GM12873 (cell line): ENCODE data around the gene MUC5AC.

Experiments
- TF ChIP-seq, protein P1 (sequence below): IDR thresholded peaks from 2 replicates; pipeline ENCODE4 v1.5.1; 2012; ENCODE audit warnings: low read depth, mild to moderate bottlenecking, moderate library complexity, low read length, control low read depth; ENCODE audit not compliant: insufficient read depth; ENCODE audit errors: missing control alignments

MUC5AC gene

DNA sequence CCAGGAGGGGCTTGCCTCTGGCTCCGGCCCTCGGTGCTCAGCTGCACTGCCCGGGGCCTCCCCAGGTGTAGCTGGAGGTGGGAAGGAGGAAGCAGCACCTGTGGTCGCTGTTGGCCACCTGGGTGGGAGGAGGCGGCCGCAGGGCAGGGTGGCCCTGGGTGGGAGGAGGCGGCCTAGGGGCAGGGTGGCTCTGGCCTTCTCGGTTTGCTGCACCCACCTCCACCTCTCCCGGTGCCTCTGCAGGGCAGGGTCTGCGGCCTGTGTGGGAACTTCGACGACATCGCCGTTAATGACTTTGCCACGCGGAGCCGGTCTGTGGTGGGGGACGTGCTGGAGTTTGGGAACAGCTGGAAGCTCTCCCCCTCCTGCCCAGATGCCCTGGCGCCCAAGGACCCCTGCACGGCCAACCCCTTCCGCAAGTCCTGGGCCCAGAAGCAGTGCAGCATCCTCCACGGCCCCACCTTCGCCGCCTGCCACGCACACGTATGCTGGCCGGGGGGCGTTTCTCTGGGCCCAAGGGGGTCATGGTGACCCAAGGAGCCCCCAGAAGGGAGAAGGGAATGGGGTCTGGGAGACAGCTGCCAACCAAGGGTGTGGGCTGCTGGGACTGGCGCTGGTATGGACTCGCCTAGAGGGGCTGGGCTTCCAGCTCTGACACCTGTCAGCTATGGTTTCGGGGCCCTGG, 20.6 kb downstream of the MUC5AC start:
- TF ChIP-seq, protein P1, sequence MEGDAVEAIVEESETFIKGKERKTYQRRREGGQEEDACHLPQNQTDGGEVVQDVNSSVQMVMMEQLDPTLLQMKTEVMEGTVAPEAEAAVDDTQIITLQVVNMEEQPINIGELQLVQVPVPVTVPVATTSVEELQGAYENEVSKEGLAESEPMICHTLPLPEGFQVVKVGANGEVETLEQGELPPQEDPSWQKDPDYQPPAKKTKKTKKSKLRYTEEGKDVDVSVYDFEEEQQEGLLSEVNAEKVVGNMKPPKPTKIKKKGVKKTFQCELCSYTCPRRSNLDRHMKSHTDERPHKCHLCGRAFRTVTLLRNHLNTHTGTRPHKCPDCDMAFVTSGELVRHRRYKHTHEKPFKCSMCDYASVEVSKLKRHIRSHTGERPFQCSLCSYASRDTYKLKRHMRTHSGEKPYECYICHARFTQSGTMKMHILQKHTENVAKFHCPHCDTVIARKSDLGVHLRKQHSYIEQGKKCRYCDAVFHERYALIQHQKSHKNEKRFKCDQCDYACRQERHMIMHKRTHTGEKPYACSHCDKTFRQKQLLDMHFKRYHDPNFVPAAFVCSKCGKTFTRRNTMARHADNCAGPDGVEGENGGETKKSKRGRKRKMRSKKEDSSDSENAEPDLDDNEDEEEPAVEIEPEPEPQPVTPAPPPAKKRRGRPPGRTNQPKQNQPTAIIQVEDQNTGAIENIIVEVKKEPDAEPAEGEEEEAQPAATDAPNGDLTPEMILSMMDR, result no peak

DNA sequence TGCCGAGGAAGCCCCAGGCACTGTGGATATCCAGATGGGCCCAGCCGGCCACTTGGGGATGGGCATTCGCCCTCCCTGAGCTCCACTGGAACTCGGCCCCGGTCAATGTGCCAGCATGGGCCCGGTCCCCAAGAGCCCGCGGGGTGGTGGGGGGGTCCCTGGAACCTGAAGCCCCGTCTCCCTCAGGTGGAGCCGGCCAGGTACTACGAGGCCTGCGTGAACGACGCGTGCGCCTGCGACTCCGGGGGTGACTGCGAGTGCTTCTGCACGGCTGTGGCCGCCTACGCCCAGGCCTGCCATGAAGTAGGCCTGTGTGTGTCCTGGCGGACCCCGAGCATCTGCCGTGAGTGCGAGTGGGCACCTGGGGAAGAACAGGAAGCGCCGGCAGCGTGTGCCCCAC, 21.2 kb downstream of the MUC5AC start:
- TF ChIP-seq, protein P1, result no peak

DNA sequence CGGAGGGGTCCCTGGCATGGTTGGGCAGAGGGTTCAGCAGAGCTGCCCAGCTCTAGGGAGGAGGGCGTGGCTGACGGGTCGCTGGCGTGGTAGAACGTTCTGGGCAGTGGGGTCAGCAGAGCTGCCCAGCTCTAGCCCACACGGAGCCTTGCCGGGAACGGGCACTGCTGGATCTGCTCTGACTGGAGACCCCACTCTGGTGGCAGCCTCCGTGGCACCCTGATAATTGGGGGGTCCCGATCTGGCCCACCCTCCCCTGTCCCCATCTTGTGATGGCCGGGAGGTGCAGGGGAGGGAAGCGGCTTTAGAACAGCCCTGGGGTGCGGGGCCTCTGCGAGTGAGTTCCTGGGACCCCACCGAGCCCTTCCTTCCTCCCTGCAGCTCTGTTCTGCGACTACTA, 21.9 kb downstream of the MUC5AC start:
- TF ChIP-seq, protein P1, result no peak

DNA sequence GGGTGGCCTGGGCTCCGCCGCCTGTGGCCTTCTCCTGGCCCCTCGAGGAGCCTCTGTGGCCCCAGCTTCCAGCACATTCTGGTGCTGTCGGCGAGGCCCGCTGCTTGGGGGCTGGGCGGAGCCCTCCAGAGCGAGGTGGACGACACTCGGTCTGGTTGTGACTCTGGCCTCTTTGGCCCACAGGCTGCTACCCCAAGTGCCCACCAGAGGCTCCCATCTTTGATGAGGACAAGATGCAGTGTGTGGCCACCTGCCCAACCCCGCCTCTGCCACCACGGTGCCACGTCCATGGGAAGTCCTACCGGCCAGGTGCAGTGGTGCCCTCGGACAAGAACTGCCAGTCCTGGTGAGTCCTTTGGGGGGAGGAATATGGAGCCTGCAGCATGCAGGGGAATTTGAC, 22.4 kb downstream of the MUC5AC start:
- TF ChIP-seq, protein P1, result no peak

DNA sequence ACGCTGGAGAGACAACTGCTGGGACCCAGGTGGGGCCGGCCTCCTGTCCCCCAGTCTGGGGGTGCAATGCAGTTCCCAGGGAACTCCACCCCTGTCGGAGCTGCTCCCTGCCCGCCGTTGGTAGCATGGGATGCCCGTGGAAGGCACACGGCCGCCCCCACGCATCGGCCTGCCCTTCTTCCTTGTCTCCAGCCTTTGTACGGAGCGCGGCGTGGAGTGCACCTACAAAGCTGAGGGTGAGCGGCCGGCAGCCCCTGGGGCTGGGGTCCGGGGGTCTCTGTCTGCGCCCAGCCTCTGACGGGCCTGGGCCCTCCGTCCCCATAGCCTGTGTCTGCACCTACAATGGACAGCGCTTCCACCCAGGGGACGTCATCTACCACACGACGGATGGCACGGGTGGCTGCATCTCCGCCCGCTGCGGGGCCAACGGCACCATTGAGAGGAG, 23.2 kb downstream of the MUC5AC start:
- TF ChIP-seq, protein P1, result no peak

DNA sequence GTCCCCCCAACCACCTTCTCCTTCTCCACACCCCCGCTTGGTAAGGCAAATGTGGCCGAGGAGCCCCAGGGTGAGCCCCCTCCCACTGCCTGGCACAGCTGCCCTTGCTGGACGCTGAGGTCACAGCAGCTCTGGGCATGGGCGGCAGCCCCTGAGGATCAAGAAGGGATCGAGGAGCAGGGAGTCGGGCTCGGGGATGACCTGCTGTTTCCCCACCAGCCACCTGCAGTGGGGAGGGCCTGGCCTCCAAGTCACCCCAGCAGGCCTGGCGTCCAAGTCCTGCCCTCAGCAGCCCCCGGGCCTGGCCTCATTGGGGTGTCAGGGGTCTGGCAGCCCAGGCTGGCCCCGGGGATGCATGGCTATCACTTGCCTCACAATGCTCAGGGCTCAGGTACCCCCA, 23.7 kb downstream of the MUC5AC start:
- TF ChIP-seq, protein P1, result no peak

DNA sequence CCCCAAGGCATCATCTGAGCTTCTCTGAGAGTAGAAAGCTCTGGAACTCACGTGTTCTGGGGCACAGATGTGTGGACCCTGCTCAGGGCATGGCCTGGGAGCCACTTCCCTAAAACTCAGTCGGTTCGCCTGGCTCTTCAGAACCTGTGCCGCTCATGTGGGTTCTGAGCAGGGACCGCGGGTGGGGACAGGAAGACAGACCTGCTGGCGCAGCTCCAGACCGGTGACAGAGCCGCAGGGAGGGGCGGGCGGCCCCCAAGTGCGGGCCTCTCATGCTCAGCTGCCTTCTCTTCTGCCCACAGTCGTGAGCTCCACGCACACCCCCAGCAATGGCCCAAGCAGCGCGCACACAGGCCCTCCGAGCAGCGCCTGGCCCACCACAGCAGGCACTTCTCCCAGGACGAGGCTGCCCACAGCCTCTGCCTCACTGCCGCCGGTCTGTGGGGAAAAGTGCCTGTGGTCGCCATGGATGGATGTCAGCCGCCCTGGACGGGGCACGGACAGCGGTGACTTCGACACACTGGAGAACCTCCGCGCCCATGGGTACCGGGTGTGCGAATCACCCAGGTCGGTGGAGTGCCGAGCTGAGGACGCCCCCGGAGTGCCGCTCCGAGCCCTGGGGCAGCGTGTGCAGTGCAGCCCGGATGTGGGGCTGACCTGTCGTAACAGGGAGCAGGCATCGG, 24.2 kb downstream of the MUC5AC start:
- TF ChIP-seq, protein P1, result no peak
